HUDEP-2 (cell line): ENCODE data around the gene FAM187B.
"Not testable (repeated sequence)": the region's sequence is repeated elsewhere in the genome, so short reads cannot be mapped to it uniquely, and the experiment has no call there.

Source experiments
- DNase-seq, 76 experiments: peaks; one replicate each; lab custom pipeline; 2025; ENCODE audit not compliant: unreplicated experiment in 76 of 76; lab: John Stamatoyannopoulos, UW

Gene FAM187B

DNA sequence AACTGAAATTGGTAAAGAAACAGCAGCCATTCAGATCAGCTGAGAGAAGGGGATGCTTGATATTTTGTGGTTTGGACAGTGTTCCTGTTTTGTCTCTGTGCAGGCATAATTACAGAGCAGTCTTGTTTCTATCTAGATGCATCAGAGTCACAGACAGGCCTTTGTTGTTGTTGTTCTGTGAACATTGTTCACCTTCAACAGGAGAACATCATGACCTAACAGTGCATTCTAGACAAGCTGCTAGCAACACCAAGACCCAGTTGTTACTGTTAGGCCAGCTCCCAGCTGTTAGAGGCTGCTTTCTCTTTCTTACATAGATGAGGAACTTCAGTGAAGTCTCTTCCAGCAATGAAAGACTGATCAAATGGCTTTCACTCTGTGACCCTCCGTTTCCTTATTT, 11.8 kb upstream of the FAM187B start:
- no peak for DNase-seq

DNA sequence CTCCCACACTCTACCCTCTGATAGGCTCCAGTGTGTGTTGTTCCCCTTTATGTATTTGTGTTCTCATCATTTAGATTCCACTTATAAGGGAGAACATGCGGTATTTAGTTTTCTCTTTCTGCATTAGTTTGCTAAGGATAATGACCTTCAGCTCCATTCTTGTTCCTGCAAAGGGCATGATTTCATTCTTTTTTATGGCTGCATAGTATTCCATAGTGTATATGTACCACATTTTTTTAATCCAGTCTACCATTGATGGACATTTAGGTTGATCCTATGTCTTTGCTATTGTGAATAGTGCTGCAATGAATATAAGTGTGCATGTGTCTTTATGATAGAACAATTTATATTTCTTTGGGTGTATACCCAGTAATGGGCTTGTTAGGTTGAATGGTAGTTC, 11.1 kb upstream of the FAM187B start:
- not testable (repeated sequence) for DNase-seq

DNA sequence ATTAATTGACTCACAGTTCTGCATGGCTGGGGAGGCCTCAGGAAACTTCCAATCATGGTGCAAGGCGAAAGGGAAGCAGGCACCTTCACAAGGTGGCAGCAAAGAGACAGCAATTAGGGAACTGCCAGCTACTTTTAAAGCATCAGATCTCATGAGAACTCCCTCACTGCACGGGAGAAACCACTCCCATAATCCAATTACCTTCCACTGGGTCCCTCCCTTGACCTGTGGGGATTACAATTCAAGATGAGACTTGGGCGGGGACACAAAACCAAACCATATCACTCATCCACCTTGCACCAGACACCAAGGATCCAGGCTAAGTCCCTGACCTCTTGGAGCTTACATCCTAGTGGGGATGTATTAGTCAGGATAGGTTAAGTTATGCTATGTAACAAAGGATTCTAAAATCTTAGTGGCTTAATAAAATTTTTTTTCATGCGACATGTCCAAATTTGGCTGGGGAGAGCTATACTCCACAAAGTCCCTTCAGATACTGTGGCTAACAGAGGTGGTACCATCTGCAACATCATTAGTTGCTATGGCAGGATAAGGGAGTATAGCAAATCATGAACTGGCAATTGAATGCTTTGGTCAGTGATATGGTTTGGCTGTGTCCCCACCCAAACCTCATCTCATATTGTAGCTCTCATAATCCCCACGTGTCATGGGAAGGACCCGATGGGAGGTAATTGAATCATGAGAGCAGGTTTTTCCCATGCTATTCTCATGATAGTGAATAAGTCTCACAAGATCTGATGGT, 8.3 kb upstream of the FAM187B start:
- DNase-seq: peak in 7 of 76 experiments; percentile 13 to 36 (median 20)

DNA sequence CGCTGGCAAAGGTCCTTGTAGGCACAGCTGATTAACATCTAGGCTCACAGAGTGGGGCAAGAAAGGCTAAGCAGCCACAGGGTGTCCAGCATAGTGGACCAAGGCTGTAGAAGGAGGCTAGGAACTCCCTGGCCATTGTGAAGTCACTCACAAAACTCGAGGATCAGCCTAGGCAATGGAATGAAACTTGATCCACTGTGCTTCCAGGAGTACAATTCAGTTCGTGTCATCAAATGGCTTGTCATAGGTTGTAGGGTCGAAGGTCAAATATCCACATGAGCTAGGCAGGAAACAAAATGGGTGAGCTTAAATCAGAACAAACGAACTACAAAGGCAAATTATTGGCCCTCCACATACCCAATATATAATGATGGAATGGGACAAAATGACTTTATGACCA, 4.4 kb upstream of the FAM187B start:
- no peak for DNase-seq

DNA sequence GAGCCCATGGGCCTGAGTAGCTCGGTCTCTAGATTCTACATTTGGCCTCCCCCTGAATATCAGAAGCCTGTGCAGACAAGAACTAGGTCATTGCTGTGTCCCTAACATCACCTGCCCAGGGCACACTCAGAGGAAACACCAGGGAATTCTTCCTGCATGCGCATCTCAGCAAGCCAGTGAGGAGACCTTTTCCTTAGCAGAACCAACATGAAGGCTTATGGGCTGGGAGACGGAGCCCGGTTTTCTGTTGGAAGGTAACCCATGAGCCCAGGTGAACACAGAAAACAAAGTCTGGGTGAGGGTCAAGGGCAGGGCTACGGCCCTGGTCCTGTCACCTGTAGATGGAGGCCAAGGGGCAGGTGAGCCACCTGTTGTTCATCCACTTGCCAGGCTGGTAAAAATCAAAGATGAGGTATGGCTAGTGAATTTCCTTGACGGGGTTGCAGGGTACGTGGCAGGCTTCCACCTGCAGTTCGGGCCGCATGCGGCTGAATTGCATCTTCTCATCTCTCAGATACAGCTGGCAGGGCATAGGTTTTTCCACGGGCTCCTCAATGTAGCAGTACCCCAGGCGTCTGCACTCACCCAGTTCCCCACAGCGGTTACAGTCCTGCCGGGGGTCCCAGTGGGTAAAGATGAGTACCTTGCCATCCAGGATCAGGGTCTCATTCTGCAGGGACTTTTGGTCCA, 3.6 kb upstream of the FAM187B start:
- DNase-seq: no peak

DNA sequence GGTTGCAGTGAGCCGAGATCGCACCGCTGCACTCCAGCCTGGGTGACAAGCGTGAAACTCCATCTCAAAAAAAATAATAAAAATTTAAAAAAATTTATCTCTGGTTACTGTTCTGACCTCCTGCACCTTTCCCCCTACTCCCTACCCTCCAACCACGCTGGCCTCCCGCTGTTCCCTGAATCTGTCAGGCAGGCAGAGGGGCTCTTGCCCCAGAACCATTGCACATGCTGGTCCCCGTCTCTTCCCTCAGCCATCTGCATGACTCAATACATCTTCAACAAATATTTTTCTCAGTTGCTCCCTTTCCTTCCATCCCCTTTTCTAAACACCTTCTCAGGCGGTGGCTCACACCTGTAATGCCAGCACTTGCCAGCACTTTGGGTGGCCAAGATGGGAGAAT, 1.1 kb upstream of the FAM187B start:
- no peak for DNase-seq

DNA sequence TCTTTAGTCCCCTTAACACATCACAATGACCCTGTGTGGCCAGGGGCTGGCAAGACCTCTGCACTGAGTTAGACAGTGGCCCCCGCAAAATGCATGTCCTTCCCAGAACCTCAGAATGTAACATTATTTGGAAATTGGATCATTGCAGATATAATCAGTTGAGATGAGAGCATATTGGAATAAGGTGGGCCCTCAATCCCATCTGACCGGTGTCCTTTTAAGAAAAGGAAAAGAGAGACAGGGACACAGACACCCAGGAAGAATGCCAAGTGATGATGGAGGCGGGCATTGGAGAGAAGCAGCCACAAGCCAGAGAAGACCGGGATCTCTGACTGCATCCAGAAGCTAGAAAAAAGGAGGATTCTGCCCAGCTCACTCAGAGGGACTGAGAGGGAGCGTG, 1.8 kb downstream of the FAM187B start:
- DNase-seq: no peak

DNA sequence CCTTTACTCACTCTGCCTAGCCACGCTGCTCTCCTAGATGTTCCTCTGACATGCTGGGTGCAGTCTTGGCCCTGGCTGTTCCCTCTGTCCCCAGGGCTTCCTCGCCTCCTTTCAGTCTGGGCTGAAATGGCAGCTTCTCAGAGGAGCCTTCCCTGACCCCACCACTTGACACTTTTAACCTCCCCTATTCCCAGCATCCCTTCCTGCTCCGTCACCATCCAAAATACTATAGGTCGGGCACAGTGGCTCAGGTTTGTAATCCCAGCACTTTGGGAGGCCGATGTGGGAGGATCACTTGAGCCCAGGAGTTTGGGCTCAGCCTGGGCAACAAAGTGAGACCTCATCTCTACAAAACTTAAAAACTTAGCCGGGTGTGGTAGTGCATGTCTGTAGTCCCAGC, 2.6 kb downstream of the FAM187B start:
- DNase-seq: no peak

DNA sequence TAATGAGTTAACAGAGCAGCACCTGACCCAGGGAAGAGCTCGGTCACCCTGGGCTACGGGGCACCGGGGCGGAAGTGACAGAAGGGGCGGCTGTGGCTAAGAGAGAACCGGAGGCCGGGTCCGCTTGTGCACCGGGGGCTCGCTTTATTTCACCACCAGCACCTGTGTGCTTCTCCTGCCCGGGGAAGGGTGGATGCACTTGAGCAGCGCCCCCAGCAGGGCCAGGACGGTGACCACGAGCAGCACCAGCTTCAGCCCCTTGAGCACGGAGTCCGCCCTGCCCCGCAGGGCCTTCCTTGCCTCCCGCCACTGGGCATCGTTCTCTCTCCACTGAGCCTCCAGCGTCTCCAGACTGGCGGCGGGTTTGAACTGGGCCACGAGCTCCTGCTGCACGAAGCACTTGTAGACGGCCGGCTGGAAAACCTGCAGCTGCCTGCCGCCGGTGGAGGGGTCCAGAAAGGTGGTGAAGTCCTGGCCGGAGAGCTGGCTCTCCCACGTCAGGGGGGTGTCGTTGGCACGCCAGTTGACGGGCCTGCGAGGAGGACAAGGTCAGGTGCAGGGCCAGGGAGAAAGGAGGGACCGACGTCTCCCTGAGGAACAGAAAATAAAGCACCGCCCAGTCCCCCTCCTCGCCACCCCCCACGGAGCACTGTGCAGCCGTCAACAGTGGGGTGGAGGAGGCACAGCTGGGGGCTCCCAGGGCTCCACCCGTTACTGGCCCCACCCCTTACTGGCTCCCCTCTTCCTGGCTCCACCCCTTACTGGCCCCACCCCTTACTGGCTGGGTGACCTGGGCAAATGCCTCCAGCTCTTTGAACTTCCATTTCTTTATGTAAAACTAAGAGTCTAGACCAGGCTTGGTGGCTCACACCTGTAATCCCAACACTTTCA, 3.6 kb downstream of the FAM187B start:
- peak in 70 of 76 experiments; percentile 16 to 94 (median 73) for DNase-seq

DNA sequence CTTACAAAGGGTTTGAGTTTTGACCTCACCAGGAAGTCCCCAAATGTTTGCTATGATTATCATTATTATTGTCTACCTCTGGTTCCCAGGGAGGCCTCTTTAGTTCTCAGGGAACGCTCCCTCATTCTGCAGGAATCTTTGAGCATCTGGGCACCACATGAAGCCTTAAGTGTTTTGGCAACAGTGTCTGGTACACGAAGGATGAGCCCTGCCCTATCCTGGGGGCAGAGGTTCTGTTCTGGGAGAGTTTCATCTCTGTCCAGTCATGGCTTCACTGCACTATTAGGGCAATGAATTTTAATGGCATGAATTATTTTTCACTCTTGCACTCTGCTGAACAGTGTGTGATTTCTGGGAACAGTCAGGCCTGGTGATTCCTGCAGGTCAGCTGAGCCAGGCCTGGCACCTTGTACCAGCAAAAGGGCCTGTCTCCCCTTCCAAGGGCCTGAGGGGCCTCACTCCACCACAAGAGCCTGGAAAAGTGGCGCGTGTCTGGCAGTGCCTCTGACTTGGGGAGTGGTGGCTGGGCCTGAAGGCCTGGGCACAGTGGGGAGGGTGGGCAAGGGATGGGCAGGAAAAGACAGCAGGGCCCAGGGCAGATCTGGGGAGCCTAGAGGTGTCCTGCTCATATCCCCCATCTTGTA, 4.6 kb downstream of the FAM187B start:
- no peak for DNase-seq

DNA sequence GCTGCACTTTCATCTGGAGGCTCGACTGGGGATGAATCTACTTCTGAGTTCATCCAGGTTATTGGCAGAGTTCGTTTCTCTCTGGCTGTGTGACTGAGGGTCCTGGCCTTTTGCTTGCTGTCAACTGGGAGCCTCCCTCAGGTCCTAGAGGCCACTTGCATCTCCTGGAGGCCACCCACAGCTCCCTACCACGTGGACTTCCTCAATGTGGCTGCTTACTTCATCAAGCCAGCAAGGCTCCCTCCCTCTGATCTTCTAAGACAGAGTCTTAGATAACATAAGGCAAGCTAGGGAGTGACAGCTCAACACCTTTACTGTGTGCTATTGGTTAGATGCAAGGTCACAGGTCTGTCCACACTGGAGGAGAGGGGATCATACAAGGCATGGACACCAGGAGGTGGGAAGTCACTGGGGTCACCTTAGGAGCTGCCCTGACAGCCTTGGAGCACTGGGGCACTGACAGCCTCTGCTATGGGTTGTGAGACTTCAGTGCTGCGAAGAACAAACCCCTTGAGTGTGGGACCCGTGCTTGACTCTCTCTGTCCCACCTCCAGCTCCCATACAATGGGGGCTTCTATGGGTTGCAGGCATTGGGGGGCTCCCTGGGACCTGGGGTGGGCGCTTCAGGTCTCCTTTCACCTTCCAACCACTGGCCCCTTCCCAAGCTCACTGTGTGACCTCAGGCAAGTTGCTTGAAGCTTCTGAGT, 5.3 kb downstream of the FAM187B start:
- DNase-seq: peak in 10 of 76 experiments; percentile 24 to 46 (median 34)

DNA sequence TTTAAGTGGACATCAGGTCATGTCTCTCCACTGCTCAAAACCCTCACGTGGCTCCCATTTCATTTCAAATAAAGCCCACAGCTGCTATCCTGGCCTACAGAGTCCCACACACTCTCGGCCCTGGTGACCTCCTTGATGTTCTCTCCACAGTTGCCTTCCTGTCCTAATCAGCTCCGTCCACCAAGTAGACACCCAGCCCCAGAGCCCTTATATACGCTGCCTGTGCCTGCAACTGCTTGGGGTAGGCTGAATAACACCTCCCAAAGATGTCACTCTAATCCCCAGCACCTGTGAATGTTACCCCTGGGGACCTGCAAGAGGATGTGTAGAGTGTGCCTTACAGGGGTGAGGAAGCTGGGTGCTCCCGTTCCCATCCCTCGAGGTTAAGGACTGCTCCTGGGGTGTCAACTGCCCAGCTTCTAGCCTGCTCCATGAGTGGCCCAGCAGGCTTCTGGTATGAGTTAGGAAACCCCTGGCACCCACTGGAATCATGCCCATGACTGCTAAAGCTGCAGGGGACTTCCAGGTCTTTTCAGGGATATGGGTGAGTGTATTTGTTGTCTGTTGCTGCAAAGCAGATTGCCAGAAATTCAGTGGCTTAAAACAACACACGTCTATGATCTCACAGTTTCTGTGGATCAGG, 6.0 kb downstream of the FAM187B start:
- DNase-seq: no peak

DNA sequence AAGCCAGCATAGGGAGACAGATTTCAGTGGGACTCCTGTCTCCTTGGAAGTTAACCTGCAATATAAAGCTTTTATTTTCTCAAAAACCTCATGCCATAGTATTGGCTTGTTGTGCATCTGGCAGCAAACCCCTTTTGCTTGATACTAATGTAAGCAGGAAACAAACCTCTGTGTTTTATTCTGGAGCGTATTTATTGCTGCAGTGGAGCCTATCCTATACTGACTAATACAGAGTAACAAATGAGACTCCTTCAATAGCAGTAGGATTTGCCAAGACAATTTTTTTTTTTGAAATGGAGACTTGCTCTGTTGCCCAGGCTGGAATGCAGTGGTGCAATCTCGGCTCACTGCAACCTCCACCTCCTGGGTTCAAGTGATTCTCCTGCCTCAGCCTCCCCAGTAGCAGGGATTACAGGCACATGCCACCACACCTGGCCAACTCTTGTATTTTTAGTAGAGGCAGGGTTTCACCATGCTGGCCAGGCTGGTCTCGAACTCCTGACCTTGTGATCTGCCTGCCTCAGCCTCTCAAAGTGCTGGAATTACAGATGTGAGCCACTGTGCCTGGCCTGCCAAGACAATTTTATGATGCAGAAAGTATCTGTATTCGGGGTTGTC, 7.5 kb downstream of the FAM187B start:
- DNase-seq: not testable (repeated sequence)

DNA sequence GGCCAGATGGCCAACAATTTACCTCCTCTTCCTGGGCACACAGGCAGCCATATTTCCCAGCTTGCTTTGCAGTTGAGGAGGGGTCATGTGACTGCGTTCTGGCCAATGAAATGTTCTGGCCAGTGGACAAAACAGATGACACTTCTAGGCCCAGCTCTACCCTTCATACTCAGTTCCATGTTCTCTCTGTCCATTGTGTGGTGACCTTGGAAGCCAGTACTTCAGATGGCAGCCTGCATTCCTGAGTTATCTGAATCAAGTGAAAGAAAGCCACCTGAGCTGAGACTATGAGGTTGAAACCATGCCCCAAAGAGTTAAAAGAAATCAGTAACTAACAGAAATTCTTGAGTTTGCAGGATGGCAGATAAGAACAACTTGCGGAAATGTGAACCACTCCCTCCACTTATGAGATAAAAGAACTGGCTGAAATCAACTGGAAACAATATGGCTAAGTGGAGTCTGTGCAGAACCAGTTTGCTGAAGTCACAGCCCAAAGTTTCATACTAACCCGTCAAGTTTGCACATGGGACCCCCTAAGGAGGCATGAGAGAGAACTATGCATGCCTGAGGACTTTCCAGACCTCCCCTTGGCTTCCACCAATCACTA, 8.1 kb downstream of the FAM187B start:
- peak in 59 of 76 experiments; percentile 28 to 90 (median 60) for DNase-seq

DNA sequence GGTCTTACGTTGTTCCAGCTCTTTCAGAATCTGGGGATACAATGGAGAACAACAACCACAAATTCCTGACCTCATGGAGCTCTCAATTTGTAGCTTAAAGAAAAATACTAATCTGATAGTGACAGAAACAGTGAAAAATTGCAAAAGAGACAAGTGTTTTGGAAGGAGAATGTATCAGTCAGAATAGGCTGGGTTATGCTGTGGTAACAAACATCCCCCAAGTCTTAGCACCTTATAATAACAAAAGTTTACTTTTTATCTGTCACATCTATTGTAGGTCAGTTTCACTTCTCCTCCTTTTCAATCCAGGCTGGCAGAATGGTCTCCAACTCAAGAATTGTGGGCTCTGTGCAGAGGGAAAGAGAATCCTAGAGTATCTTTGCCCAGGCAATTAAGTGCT, 9.5 kb downstream of the FAM187B start:
- no peak for DNase-seq

DNA sequence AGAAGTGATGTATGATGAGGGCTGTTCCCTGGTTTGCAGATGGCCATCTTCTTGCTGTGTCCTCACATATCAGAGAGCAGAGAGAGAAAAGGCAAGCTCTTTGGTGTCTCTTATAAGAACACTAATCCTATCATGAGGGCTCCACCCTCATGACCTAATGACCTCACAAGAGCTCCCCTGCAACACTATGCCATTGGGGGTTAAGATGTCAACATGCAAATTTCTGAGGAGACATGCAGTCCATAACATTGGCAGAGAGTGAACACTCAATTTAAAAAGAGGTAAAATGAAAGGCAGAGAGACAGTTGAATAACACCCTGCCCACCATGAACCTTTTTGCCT, 10.9 kb downstream of the FAM187B start:
- no peak for DNase-seq

DNA sequence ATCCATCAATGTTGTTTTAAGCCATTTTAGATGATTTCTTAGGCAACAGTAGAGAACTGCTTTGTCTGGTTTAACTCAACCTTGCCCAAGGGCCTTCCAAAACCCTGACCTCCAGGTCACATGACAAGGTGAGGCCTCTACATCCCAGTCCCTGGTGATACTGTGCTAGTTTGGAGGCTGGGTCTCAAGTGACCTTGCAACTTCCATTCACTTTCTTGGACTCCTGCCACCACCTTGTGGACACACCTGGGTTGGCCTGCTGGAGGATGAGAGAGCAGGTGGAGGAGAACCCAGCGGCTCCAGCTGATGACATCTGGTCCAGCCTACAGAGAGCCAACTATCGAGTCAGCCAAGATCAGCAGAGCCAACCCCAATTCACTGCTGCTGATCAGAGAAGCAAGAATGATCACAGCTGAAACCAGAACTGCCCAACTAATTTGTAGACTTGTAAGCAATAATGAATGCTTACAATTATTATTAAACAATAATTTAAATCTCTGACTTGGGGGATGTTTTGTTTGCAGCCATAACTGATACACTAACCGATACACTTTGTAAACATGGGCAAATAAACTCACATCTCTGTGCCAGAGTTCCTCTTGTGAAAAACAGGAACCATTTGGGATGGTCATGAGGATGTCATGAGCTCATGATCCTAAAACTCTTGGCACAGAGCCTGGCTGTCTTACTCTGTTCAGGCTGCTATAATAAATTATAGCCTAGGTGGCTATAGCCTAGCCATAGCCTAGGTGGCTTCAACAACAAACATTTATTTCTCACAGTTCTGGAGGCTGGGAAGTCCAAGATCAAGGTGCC, 11.5 kb downstream of the FAM187B start:
- peak in 4 of 76 experiments; percentile 5 to 31 (median 18) for DNase-seq
